ENCODE results near the gene GOLM1.

Gene GOLM1

DNA sequence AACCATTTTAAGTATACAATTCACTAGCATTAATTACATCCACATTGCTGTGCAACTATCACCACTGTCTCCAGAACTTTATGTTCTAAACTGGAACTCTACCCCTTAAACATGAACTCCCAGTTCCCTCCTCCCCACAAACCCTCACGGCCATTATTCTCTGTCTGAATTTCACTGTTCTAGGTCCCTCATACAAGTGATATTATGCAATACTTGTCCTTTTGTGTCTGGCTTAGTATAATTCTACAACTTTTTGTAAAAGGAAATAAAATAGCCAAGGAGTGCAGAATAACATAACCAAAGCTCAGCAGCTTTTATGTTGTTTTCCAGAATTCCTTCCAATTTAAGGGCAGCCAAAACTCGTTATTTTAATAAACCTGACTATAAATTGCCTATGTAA, 105.2 kb downstream of the GOLM1 start:
- no peaks in the 10 kb centered on the region for H3K79me2 ChIP-seq (ENCODE audit: low read length)
- no peak overlapping the region for H3K4me2 ChIP-seq (ENCODE audit: low read depth, low read length)
- H3F3A ChIP-seq (ENCODE audit: insufficient read depth, low read length) = no peaks in the 10 kb centered on the region
- DNase-seq = no peak
- H3K9ac ChIP-seq (ENCODE audit: low read length) = no peak overlapping the region
- no peaks in the 10 kb centered on the region for H3K27me3 ChIP-seq (replicated peaks; ENCODE audit: insufficient read depth, low read length)
- no peaks in the 10 kb centered on the region for H3K4me1 ChIP-seq (ENCODE audit: low read length)
- no peaks in the 10 kb centered on the region for H4K20me1 ChIP-seq (ENCODE audit: insufficient read depth, low read length)
- H3K27ac ChIP-seq (ENCODE audit: low read length) = no peak overlapping the region
- no peaks in the 10 kb centered on the region; the same call in 1 of the 2 replicates for H3K36me3 ChIP-seq (replicated peaks; ENCODE audit: insufficient read depth, low read length)
- H2AFZ ChIP-seq (ENCODE audit: low read length) = no peak overlapping the region
- no peak overlapping the region for H3K4me3 ChIP-seq (ENCODE audit: low read length)
- no peaks in the 10 kb centered on the region for H3K9me3 ChIP-seq (replicated peaks; ENCODE audit: insufficient read depth, low read length)
- TF ChIP-seq EZH2 (optimal IDR thresholded peaks at IDR 0.05; ENCODE audit: low read depth, low read length) (no peak), EZH2phosphoT487 (IDR thresholded peaks at IDR 0.05; ENCODE audit: low read length) (no peak)
- TF ChIP-seq, protein P1, sequence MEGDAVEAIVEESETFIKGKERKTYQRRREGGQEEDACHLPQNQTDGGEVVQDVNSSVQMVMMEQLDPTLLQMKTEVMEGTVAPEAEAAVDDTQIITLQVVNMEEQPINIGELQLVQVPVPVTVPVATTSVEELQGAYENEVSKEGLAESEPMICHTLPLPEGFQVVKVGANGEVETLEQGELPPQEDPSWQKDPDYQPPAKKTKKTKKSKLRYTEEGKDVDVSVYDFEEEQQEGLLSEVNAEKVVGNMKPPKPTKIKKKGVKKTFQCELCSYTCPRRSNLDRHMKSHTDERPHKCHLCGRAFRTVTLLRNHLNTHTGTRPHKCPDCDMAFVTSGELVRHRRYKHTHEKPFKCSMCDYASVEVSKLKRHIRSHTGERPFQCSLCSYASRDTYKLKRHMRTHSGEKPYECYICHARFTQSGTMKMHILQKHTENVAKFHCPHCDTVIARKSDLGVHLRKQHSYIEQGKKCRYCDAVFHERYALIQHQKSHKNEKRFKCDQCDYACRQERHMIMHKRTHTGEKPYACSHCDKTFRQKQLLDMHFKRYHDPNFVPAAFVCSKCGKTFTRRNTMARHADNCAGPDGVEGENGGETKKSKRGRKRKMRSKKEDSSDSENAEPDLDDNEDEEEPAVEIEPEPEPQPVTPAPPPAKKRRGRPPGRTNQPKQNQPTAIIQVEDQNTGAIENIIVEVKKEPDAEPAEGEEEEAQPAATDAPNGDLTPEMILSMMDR (IDR thresholded peaks at IDR 0.05; ENCODE audit: low read length) = no peak
- no peaks in the 10 kb centered on the region for H3K9me2 ChIP-seq (replicated peaks; ENCODE audit: insufficient read depth, low read length)

DNA sequence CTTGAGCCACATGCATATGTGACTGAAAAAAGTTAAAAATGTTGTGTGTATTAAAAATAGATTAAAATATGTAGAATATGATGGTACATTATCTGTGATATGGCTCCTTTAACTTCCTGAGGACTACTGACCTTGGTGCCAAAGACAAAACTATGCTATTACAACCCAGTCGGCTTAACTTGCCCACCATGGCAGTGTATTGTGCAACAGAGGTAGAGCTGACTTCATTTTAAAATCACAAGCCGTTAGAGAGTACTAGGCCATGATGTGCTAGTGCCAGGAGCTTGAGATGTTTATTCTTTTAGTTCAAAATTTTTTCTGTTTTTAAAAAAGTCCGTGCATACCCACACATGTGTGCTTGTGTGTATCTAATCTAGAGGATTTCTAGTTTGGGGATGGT, 112.1 kb downstream of the GOLM1 start:
- H3K4me2 ChIP-seq (ENCODE audit: low read depth, low read length) = no peak overlapping the region
- DNase-seq = no peak
- TF ChIP-seq EZH2 (optimal IDR thresholded peaks at IDR 0.05; ENCODE audit: low read depth, low read length) (no peak), EZH2phosphoT487 (IDR thresholded peaks at IDR 0.05; ENCODE audit: low read length) (no peak)
- TF ChIP-seq, protein P1 (IDR thresholded peaks at IDR 0.05; ENCODE audit: low read length) = no peak
- H3F3A ChIP-seq (ENCODE audit: insufficient read depth, low read length) = no peaks in the 10 kb centered on the region
- no peak overlapping the region for H3K4me3 ChIP-seq (ENCODE audit: low read length)
- H3K9me2 ChIP-seq (replicated peaks; ENCODE audit: insufficient read depth, low read length) = no peaks in the 10 kb centered on the region
- no peaks in the 10 kb centered on the region for H3K4me1 ChIP-seq (ENCODE audit: low read length)
- H3K9me3 ChIP-seq (replicated peaks; ENCODE audit: insufficient read depth, low read length) = no peaks in the 10 kb centered on the region
- no peaks in the 10 kb centered on the region for H3K79me2 ChIP-seq (ENCODE audit: low read length)
- H3K27ac ChIP-seq (ENCODE audit: low read length) = no peak overlapping the region
- no peak overlapping the region for H3K9ac ChIP-seq (ENCODE audit: low read length)
- H3K36me3 ChIP-seq (replicated peaks; ENCODE audit: insufficient read depth, low read length) = peaks cover 2% of the 10 kb centered on the region; the same call in 1 of the 2 replicates
- H4K20me1 ChIP-seq (ENCODE audit: insufficient read depth, low read length) = no peaks in the 10 kb centered on the region
- no peak overlapping the region for H2AFZ ChIP-seq (ENCODE audit: low read length)
- H3K27me3 ChIP-seq (replicated peaks; ENCODE audit: insufficient read depth, low read length) = no peaks in the 10 kb centered on the region

DNA sequence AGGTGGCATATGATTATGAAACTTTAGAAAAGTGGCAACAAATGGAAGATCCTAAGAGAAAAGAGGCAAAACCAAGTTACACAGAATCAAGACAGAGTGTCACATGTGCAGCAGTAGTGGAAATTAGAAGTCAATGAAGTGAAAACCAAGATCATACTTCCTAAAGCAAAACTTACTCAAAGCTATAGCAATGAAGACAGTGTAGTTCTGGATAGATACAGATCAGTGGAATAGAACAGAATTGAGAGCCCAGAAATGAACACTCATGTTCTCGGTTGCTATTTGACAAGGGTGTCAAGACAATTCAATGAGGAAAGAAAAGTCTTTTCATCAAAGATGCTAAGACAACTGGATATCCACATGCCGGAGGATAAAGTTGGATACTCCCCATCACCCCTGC, 114.9 kb downstream of the GOLM1 start:
- H3F3A ChIP-seq (ENCODE audit: insufficient read depth, low read length) = no peaks in the 10 kb centered on the region
- H3K9ac ChIP-seq (ENCODE audit: low read length) = no peak overlapping the region
- no peak for DNase-seq
- no peak overlapping the region for H3K4me2 ChIP-seq (ENCODE audit: low read depth, low read length)
- no peak overlapping the region for H2AFZ ChIP-seq (ENCODE audit: low read length)
- no peaks in the 10 kb centered on the region for H3K79me2 ChIP-seq (ENCODE audit: low read length)
- TF ChIP-seq EZH2 (optimal IDR thresholded peaks at IDR 0.05; ENCODE audit: low read depth, low read length) (no peak), EZH2phosphoT487 (IDR thresholded peaks at IDR 0.05; ENCODE audit: low read length) (no peak)
- TF ChIP-seq, protein P1 (IDR thresholded peaks at IDR 0.05; ENCODE audit: low read length) = no peak
- H3K4me1 ChIP-seq (ENCODE audit: low read length) = no peaks in the 10 kb centered on the region
- H3K9me2 ChIP-seq (replicated peaks; ENCODE audit: insufficient read depth, low read length) = no peaks in the 10 kb centered on the region
- H4K20me1 ChIP-seq (ENCODE audit: insufficient read depth, low read length) = no peaks in the 10 kb centered on the region
- peaks cover 6% of the 10 kb centered on the region; the same call in 1 of the 2 replicates for H3K36me3 ChIP-seq (replicated peaks; ENCODE audit: insufficient read depth, low read length)
- no peaks in the 10 kb centered on the region for H3K9me3 ChIP-seq (replicated peaks; ENCODE audit: insufficient read depth, low read length)
- H3K27ac ChIP-seq (ENCODE audit: low read length) = no peak overlapping the region
- H3K27me3 ChIP-seq (replicated peaks; ENCODE audit: insufficient read depth, low read length) = no peaks in the 10 kb centered on the region
- no peak overlapping the region for H3K4me3 ChIP-seq (ENCODE audit: low read length)

All from MM.1S (cell line).